Muscle of back (tissue), 11 donors: ENCODE results near the gene DENND1A. TPM values are rescaled to one million over a fixed set of nuclear protein-coding genes. Genes with fewer than 3 reads are reported as not detected.
"Not testable (repeated sequence)": the region's sequence is repeated elsewhere in the genome, so short reads cannot be mapped to it uniquely, and the experiment has no call there.

Experiments used
- DNase-seq, 3 donors: peaks; one replicate each; pipeline versions ENCODE4 v3.0.0 to v3.0.0-alpha.2; 2013
- polyA plus RNA-seq, 10 donors: library from polyadenylated mRNA; unstranded; fragments of 120-200 nt; gene quantifications; one replicate each; pipeline ENCODE4 v1.2.1, GENCODE V29; 2013; ENCODE audit not compliant: insufficient read length in 10 of 10

Gene DENND1A
- polyA plus RNA-seq, 10 donors: 10.9 to 15.4 (median 13.8) TPM

DNA sequence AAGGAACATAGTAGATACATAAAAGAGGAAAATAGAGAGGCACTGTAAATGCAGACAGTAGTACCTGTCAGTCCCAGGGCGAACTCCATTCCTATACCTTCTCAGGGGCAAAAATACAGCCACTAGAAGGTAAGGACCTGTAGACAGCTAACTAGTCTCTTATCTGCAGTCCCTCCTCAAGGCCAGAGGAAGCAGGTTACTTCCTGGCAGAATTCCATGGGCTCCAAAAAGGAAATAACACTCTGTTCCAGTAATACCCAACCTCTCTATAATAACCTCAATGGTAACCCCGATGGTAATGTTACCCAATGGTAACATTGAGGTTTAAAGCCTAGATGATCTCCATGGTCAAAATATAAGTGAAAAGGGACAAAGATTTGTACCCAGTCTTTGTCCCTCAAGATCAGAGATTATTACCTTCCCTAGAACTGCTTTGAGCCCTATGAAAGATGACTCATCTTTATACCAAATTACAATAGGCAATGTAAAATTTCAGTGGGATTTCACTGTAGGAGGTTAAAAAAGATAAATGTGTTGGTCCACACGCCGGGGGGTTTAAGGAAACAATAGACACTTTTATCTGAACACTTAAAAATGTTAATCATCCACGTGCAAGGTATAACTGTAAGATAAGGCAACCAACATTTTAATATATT, 113.0 kb downstream of the DENND1A start:
- DNase-seq: no peak

DNA sequence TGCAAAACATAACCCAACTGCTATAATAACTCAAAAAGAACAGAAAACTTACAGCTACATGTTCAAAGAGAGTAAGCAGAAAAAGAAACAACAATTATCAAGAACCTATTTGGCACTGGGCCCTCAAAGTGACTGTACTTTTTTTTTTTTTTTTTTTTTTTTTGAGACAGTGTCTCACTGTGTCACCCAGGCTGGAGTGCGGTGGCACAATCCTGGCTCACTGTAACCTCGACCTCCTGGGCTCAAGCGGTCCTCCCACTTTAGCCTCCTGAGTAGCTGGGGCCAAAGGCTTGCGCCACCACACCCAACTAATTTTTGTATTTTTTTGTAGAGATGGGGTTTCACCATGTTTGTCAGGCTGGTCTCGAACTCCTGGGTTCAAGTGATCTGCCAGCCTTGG, 114.1 kb downstream of the DENND1A start:
- DNase-seq: not testable (repeated sequence)

DNA sequence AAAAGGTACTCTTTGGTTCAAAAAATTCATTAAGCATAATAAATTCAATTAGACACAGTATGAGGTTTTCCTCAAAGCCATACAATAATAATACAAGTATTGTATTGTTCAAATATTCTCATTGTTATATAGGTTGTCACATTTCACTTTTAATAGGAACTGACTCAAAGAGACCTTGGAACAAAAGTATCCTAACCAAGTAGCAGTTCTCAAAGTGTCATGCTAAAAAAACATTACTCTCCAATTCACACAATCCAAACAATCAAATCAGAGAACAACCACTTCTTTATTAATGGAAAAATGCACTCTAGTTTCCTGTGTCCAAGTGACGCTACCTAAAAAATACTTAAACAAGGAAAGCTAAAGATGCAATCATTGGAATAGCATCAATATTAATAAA, 115.4 kb downstream of the DENND1A start:
- no peak for DNase-seq

DNA sequence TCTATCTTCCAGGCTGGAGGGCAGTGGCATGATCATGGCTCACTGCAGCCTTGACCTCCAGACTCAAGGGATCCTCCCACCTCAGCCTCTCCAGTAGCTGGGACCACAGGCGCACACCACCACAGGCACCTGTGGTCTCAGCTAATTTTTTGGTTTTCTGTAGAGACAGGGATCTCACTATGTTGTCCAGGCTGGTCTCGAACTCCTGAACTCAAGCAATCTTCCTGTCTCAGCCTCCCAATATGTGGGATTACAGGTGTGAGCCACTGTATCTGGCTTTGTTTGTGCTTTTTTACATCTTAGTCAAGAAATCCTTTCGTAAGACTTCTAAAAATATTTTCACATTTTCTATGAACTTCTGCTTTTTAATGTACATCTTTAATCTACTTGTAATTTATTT, 116.9 kb downstream of the DENND1A start:
- DNase-seq: no peak

DNA sequence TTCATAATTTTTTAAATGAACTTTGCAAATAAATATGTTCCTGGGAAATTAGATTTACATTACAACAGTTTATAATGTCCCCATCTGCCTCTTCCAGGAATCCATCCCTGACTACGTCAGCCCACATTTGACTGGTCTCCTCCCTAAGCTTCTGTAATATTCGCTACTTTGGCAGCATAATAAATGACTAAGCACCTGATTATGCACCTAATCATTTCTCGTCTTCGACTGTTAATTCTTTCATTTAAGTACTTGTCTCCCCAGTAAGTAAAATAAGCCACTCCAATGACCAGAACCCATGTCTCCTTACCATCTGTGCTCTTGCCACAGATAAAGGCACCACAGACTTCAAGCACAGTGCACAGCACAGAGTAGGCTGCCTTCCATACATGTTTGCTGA, 122.7 kb downstream of the DENND1A start:
- no peak for DNase-seq

DNA sequence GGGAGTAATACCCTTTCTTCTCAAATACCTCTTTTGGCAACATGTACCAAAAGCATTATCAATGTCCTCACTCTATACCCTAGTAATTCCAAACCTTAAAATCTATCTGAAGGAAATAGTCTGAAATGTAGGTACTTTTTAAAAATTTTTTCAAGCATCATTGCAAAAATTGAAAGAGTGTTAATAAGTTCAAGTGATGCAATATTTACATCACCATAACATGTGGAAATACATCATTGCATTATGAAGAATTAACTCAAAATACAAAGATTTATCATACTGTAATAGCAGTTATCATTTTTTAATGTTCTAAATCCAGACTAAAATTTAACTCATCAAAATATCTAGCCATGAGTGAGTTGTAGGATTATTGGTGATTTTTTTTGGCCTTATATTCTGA, 123.1 kb downstream of the DENND1A start:
- no peak for DNase-seq

DNA sequence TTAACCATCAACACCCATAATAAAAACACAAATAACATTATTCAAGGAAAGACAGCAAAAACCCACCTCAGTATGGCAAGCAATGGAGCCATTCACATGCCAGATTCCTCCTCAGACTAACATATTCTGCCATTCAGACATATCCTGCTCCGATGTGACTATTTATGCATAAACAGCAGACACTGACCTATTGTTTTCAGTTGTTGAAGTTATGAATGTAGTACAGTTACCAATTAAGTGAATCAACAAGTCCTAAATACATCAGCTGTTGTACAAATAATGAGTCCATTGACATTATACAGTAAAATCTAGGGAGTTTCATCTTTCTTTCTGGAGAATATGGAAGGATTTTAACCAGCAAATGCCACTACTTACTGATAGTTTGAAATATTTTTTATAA, 131.7 kb downstream of the DENND1A start:
- no peak for DNase-seq

DNA sequence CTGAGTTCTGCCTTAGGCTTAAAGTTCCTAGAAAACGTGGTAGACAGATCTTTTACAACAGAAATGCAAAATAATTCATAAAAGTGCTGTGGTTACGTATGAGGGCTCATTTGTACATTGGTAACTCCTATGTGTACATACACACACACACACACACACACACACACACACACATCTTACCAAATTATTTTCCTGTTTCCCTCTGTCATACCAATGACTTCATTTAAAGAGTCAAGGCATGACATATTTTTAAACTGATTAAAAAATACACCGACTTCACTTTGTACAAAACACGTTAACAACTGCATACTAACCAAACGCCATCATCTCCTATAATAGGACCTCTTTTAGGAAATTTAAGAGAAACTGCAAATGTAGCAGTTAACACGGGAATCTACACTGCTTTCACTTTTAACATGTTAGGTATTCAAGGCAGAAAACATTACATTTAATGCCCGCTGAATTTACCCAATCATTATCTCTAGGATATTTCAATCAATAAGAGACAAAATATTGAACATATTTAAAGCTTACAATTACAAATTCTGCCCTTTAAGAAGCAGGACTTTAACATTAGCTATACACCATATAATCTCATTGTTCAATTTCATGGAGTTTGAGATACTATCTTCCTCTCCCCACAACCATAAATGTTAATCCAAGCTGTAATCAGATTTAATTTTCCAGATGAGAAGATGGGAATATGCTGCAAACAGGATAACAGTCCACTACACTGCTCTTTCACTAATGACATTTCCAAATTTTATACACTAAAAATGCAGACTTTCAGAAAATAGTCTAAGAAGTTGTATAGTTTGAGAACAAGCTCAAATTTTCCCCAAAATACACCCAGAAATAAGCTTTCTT, 133.1 kb downstream of the DENND1A start:
- no peak for DNase-seq

DNA sequence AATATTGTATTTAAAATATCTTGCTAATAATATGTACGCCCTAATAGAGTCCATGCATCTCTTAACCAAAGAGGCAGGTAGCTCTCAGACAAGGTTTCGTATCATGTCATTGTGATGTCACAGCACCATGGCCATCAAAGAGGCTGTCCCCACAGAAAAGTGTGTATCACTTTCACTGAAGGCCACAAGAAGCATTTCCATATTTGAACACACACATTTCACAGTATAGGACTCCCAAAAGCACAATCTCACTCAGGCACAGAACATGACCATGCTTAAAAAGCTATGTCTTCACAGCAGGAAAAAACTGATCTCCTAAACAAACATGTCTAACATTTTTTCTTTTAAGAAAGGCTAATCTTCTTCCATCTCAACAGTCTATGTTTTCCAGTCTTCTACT, 133.8 kb downstream of the DENND1A start:
- no peak for DNase-seq

DNA sequence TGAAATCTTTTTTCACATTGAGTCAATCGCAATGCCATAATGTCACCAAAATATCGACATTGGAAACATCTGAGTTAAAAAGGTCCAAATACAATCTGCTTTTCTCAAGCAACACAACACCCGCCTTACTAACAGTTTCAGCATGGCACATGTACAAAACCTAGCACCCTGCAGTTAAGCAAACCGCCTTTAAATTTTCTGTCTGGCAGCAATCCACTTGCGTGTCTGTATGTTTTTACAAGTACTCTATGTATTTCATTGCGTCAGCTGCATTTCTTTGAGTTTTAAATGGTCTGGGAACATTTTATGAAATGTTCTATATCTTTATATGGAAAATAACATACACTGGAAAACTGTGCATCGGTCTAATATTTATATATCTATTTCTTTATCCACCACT, 134.6 kb downstream of the DENND1A start:
- no peak for DNase-seq

DNA sequence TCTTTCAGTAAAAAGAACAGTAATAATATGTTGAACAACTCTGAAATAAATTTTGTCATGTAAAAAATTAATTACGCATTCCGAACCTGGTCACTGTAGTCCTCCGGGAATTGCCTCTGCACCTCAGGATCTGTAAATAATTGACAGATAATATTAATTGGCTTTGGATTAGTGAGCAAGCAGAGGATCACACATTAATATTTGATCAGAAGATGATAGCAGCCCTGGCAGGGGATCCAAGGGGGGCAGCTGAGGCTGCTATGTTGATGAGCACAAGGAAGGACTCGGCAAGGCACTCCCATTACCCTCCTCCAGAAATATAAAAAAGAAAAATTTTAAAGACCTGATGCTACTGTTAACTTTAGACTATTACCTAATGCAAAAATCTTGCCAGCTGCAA, 137.4 kb downstream of the DENND1A start:
- no peak for DNase-seq

DNA sequence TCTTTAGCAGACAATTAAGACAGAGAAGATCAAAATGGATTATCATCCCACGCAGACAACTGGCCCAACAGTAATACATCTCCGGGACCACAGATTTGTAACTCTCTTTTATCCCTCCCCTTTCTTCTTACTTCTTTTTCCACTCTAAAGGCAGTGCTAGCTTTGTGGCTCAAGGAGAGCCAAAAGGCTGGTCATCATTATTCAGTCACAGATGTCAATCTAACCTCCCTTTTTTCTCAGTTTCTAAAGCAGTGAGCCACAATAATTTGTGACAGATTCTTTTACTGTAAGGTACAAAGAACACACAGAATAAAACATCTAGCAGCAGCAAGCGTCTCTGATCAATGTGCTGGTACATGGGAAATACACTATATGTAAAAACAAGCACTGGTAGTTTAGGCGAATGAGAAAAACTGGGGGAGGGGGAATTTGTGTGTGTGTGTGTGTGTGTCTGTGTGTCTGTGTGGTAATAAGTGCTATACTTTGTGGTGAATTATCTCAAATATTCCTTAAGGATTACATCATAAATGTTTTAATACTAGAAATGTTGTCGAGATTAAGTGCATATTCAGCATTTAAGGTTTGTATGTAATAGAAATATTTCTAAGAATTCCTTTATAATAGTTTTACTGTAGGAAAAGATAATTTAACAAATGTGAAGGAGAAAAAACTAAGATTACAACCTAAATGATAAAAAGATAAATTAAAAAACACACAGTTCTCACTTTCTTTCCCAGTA, 140.2 kb downstream of the DENND1A start:
- DNase-seq: no peak

DNA sequence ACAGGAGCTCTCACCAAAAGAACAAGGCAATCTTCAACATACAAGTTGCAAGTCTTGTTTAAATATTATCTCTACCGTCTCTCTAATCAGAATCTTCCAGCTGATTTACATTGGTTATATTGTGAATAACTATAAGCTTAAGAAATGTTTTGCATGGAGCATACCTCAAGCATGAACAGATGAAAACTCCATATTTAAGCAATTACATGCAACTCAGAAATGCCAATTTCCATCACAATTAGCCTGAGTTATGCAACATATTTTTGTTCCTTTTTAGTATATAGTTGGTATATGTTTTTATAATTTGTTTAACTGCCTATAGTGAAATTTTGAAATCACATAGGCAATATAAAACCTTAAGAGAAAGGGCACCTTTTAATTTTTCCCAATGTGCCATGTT, 142.5 kb downstream of the DENND1A start:
- no peak for DNase-seq

DNA sequence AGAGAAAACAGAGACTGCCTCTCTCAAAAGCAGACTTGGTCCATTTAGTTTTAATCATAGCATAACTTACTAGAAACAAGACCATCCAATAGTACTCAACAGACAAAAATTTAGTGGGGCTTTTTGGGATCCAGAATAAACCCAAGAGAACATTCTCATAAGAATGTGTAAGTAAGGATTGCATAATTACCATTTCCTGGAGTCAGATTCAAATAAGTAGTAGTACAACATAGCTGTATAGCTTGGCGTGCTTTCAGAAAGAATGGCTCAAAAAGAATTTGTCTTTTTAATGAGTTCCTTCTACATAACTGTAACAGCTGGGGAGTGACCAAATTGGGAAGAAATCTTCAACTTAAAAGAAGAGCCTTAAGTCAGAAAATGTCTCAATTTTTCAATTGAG, 145.4 kb downstream of the DENND1A start:
- DNase-seq: peak; percentile 19 to 87 (median 52)

DNA sequence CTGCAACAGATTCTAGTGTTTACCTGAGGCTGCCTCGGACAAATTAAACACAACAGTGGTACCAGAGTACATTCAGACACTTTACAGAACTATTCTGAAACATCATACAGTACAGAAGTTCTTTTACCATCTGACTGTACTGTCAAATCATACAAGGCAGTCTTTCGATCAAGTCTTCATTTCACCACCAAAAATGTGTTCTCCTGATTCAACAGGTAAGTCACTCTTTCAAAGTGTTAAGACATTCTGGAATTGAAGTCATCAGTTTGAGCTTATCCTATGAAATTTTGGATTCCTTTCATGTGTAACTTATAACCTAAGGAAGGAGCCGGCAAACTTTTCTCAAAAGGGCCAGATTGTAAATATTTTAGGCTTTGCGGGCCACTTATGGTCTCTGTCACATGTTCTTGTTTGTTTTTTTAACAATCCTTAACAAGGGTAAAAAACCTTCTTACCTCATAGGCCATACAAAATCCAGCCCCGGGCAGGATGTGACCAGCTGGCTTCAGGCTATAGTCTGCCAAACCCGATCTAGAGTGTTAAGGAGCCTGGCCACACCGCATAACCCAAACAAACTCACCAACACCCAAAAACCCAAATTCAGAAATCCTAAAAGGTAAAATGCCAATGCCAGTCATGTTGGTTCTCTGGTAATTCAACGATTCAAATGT, 151.6 kb downstream of the DENND1A start:
- no peak for DNase-seq

DNA sequence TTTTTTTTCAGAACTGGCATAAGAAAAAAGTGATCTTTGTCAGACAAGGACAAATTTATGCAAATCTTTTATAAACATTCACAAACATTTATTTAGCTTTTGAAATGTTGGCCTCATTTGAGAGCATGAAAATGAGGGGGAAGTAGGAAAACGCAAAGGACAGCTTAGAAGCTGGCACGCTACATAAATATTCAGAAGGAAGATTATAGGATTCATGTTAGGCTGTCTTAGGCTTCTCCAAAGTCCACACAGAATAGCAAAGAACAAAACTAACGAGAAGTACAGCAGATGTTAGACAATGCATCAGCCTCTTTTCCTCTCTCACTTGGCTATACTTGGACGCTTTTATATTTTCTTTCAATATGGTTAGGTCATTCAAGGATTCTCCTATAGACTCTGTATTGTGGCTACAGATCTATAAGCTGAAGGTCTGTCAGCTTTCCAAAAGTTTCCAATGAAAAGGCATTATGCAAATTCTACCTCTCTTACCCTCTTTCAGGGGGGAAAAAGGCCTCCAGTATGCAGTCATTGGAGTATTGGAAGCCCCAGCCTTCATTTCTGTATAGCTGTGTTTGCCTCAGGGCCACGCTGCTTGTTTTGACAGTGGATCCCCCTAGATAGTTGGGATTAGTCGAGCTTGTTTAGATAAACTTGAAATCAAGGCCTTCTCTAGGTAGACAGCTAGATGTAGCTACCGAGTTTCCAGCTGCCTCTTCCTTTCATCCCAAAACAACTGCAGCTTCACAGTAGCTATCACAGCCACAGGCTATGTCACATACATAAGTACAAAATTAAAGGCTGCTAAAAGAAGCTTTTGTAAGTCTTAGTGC, 153.0 kb downstream of the DENND1A start:
- no peak for DNase-seq

DNA sequence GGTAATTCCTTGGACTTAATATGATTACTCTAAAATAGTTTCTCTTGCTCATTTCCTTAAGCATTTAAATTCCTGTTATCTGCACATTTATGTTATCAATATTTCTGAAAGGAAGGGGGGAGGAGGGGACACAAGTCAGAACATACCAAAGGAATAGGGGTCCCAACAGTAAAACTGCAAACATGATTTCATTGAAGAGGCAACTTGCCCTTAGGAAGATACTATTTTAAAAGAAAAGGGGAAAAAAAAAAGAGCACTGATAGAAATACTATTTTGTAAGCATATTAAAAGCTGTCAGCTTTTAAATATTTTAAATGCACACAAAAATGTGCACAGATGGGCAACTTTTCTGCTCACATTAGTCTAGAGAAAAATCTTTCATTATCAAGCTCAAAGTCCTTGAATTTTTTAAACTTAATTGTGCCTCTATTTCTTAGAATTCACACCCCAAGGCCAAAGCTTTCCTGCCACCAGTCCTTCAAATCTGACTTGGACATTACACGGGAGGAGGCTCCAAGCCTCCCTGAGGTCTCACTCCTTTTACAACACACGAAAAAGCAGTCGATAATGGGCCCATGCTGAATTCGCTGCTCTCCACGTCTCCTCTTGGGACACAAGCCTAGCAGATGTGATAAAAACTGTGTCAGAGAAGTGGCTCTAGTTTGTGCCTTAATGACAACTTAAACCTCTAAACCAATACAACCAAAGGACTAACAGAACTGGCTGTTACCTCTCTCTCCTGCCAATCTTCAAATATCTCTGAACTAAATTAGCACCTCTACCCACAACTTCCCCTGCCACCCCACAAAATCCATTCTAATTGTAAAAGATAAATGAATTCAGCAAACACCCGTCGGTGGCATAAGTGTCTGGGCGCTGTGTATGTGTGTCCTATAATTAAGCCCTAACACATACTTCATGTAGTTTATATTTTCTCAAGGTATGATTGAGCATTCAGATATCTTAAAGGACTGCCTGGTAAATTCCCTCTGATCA, 154.3 kb downstream of the DENND1A start:
- DNase-seq: no peak

DNA sequence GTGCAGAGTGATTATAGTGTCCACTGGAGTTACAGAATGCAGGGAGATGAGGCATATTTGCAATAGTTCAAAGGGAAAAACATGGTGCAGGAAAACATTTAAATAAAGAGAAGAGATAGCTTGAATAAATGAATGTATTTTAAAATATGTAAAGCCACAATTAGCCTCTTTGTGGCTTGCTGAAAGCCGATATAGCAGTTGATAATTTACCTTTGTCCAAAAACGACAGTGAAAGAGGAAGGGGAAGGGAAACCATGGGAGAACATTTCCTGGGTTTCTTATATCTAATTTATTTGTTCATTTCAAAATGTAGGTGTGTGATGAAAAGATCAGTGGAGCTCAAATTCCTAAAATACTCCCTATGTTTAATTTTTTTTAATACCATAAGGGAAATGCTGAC, 156.1 kb downstream of the DENND1A start:
- no peak for DNase-seq

DNA sequence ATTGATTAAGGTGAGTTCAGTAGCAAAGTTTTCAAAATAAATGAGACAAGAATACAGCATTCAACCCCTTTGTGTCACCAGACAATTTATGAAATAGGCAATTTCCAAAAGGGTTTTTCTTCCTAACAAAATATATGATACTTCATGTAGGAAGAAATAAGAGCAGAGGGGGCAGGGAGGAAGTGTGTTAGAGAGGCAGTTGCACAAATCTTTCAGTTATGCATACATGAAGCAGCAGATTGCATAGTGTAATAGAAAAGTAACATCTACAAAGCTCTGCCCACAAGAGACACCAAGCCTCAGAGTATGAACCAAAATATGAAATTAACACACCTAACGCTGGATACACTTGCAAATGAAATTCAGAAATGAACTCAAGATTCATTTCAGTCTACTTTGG, 157.0 kb downstream of the DENND1A start:
- no peak for DNase-seq

DNA sequence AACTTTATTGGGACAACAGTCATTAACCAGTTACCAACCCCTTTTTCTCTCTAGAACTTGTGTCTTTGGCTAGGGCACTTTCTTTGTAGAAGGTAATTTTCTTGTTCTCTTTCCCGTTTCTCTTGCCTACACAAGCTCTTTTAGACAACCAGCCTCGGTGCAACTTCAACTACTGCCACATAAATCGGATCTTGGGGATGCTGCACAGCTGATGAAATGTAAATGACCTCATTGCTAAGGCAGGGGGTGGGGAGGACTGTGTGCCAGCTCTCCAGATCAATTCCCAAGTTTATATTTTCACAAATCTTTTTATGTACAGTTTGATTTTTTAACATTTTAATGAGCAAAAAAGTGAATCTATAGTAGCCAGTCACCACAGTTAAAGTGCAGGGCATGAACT, 157.6 kb downstream of the DENND1A start:
- DNase-seq: no peak
